Keratinocyte (primary cell): ENCODE data around the gene FGF12. TPM values are rescaled to one million over a fixed set of nuclear protein-coding genes. Genes with fewer than 3 reads are reported as not detected.

Experiments used
- DNase-seq: peaks from one replicate; pipeline ENCODE4 v3.0.0-alpha.2; 2011; ENCODE audit warnings: low read depth, missing footprints, low spot score
- FAIRE-seq: peaks from 2 replicates; lab custom pipeline; 2011; peaks lifted over from hg19 to GRCh38; lab: Jason Lieb, UNC
- H2AFZ ChIP-seq: 2 replicates; pipeline ENCODE4 v1.6.0; 2012; ENCODE audit warnings: low read length, control low read depth, inconsistent platforms; ENCODE audit not compliant: control insufficient read depth
- H3K27ac ChIP-seq: 2 replicates; pipeline ENCODE4 v1.5.1; 2011; ENCODE audit warnings: low read length; ENCODE audit not compliant: control insufficient read depth, insufficient read depth
- H3K27me3 ChIP-seq: 3 replicates; pipeline ENCODE4 v1.6.0; 2011; ENCODE audit warnings: low read length; ENCODE audit not compliant: control insufficient read depth, insufficient read depth; ENCODE audit errors: extremely low read depth
- H3K36me3 ChIP-seq, 2 experiments: 2 replicates in 1 of 2; 3 replicates in 1 of 2; pipeline ENCODE4 v1.5.1; 2011; ENCODE audit warnings: low read length in 2 of 2, mild to moderate bottlenecking in 1 of 2; ENCODE audit not compliant: control insufficient read depth in 2 of 2, insufficient read depth in 2 of 2; ENCODE audit errors: extremely low read depth in 1 of 2
- H3K4me1 ChIP-seq: 3 replicates; pipeline ENCODE4 v1.5.1; 2011; ENCODE audit warnings: low read length; ENCODE audit not compliant: control insufficient read depth, insufficient read depth; ENCODE audit errors: extremely low read depth
- H3K4me2 ChIP-seq: 3 replicates; pipeline ENCODE4 v1.6.0; 2011; ENCODE audit warnings: low read depth, low read length; ENCODE audit not compliant: control insufficient read depth, insufficient read depth; ENCODE audit errors: extremely low read depth
- H3K4me3 ChIP-seq, 3 experiments: fragments of 200-600 bp in 1 of 3; sonication (generic) in 1 of 3; 2 replicates in 2 of 3; 3 replicates in 1 of 3; pipeline ENCODE4 v1.5.1; 2011 to 2016; ENCODE audit warnings: low read length in 3 of 3, mild to moderate bottlenecking in 3 of 3, control low read depth in 2 of 3, inconsistent platforms in 1 of 3, low read depth in 1 of 3, mixed read lengths in 1 of 3, mixed run types in 1 of 3, moderate library complexity in 1 of 3; ENCODE audit not compliant: control insufficient read depth in 2 of 3, insufficient read depth in 2 of 3; ENCODE audit errors: extremely low read depth in 1 of 3
- H3K79me2 ChIP-seq: 2 replicates; pipeline ENCODE4 v1.6.0; 2012; ENCODE audit warnings: low read length; ENCODE audit not compliant: control insufficient read depth, insufficient read depth
- H3K9ac ChIP-seq: 3 replicates; pipeline ENCODE4 v1.6.0; 2011; ENCODE audit warnings: low read length; ENCODE audit not compliant: control insufficient read depth, insufficient read depth; ENCODE audit errors: extremely low read depth
- H3K9me1 ChIP-seq: 3 replicates; pipeline ENCODE4 v1.6.0; 2011; ENCODE audit warnings: low read length; ENCODE audit not compliant: control insufficient read depth, insufficient read depth; ENCODE audit errors: extremely low read depth
- H3K9me3 ChIP-seq: 2 replicates; pipeline ENCODE4 v1.5.1; 2012; ENCODE audit warnings: low read depth, low read length; ENCODE audit not compliant: control insufficient read depth
- H4K20me1 ChIP-seq: 3 replicates; pipeline ENCODE4 v1.6.0; 2011; ENCODE audit warnings: low read length; ENCODE audit not compliant: control insufficient read depth, insufficient read depth; ENCODE audit errors: extremely low read depth
- CTCF ChIP-seq, 3 experiments: IDR thresholded peaks in 1 of 3; conservative IDR thresholded peaks in 1 of 3; optimal IDR thresholded peaks in 1 of 3; 2 replicates in 2 of 3; 3 replicates in 1 of 3; pipeline versions ENCODE3 to v1.5.1; 2011; ENCODE audit warnings: low read length in 3 of 3, mild to moderate bottlenecking in 3 of 3, moderate library complexity in 2 of 3, control low read depth in 1 of 3, inconsistent platforms in 1 of 3; ENCODE audit not compliant: insufficient read depth in 2 of 3; ENCODE audit errors: extremely low read depth in 1 of 3
- EZH2 ChIP-seq: IDR thresholded peaks from one replicate; pipeline ENCODE4 v1.6.1; 2012; ENCODE audit warnings: inconsistent platforms, mild to moderate bottlenecking, low read length, moderate library complexity
- dilution Hi-C: fragments of 300-500 bp; cut with MboI; formaldehyde crosslinking; loops from one replicate; pipeline ENCODE4 v1.7.0; 2020; ENCODE audit warnings: low sequenced_read_pairs; ENCODE audit not compliant: extremely low pct_ligation_motif_present
- polyA plus RNA-seq, 5 experiments: library from polyadenylated mRNA; depleted of rRNA in 3 of 5; stranded (reverse) in 3 of 5; stranded (forward) in 1 of 5; unstranded in 1 of 5; fragments of >200 nt; gene quantifications; 1 replicate in 1 of 5; 2 replicates in 3 of 5; 3 replicates in 1 of 5; pipeline versions ENCODE4 v1.2.1 to v1.2.3, GENCODE V29; 2011 to 2012; ENCODE audit warnings: missing spikeins in 2 of 5, low read depth in 1 of 5, low replicate concordance in 1 of 5

The FGF12 gene
- polyA plus RNA-seq, 1 donor (not counting 4 experiments of a cell fraction or from before 2014, with no cell fraction given): 4.1 TPM

GRCh38 chr3:192641919-192642318 lies 85.4 kb downstream of the FGF12 start:
- Histone ChIP-seq H3K9me3 (no peaks in the 10 kb centered on the region), H3K9me1 (no peaks in the 10 kb centered on the region), H3K27me3 (no peaks in the 10 kb centered on the region), H3K4me2 (no peak overlapping the region), H3K79me2 (no peaks in the 10 kb centered on the region), H3K4me3 (no peak overlapping the region), H2AFZ (no peak overlapping the region), H3K27ac (no peak overlapping the region), H3K4me1 (no peaks in the 10 kb centered on the region), H3K9ac (no peak overlapping the region), H3K36me3 (no peaks in the 10 kb centered on the region), H4K20me1 (no peaks in the 10 kb centered on the region)
- FAIRE-seq (no peak), DNase-seq (no peak)
- TF ChIP-seq CTCF (optimal IDR thresholded peaks at IDR 0.05 in 1 of 3, IDR thresholded peaks at IDR 0.05 in 1 of 3, conservative IDR thresholded peaks at IDR 0.05 in 1 of 3; ENCODE audit: extremely low read depth in 1 of 3, insufficient read depth in 2 of 3, low read length in 3 of 3): no peak
- no peak for TF ChIP-seq EZH2
- dilution Hi-C loops: no loop called here

GRCh38 chr3:192639987-192640386 lies 87.4 kb downstream of the FGF12 start:
- no peaks in the 10 kb centered on the region for H3K36me3 ChIP-seq
- no peaks in the 10 kb centered on the region for H3K27me3 ChIP-seq
- H3K9me1 ChIP-seq: no peaks in the 10 kb centered on the region
- H3K4me1 ChIP-seq: no peaks in the 10 kb centered on the region
- no peak for FAIRE-seq
- no peak overlapping the region for H3K27ac ChIP-seq
- H3K79me2 ChIP-seq: no peaks in the 10 kb centered on the region
- dilution Hi-C loops: no loop called here
- no peak overlapping the region for H3K9ac ChIP-seq
- no peak overlapping the region for H2AFZ ChIP-seq
- no peaks in the 10 kb centered on the region for H4K20me1 ChIP-seq
- no peak for DNase-seq
- H3K9me3 ChIP-seq: no peaks in the 10 kb centered on the region
- H3K4me2 ChIP-seq: no peak overlapping the region
- TF ChIP-seq CTCF (optimal IDR thresholded peaks at IDR 0.05 in 1 of 3, IDR thresholded peaks at IDR 0.05 in 1 of 3, conservative IDR thresholded peaks at IDR 0.05 in 1 of 3; ENCODE audit: extremely low read depth in 1 of 3, insufficient read depth in 2 of 3, low read length in 3 of 3) (no peak), EZH2 (no peak)
- no peak overlapping the region for H3K4me3 ChIP-seq
